Neural progenitor cell (in vitro differentiated cells): ENCODE data around the gene ENTPD7.

Experiments used
- CTCF ChIP-seq: fragments of 200-600 bp; sonication (generic); IDR thresholded peaks from 2 replicates; pipeline ENCODE4 v1.5.1; 2017; ENCODE audit warnings: antibody characterized with exemption, mild to moderate bottlenecking
- EZH2 ChIP-seq: fragments of 200-600 bp; sonication (generic); IDR thresholded peaks from 2 replicates; pipeline ENCODE4 v1.6.1; 2017; ENCODE audit warnings: antibody characterized with exemption, mild to moderate bottlenecking, moderate library complexity
- EZH2phosphoT487 ChIP-seq: fragments of 200-600 bp; sonication (generic); IDR thresholded peaks from 2 replicates; pipeline ENCODE4 v1.6.1; 2017; ENCODE audit warnings: antibody characterized with exemption

- TF ChIP-seq CTCF (no peak), EZH2 (no peak), EZH2phosphoT487 (no peak)
Observed at GRCh38 chr10:99750641-99751040, 91.3 kb downstream of the ENTPD7 start.
